Stimulated activated CD4-positive, alpha-beta T cell treated with anti-CD3 and anti-CD28 coated beads, Interleukin-12 subunit alpha, Interleukin-12 subunit beta, amount 100 ng/mL, for 4 hours (primary cell): ENCODE measurements around the gene PRND.
"Not testable (repeated sequence)": the region's sequence is repeated elsewhere in the genome, so short reads cannot be mapped to it uniquely, and the experiment has no call there.

Experiments used
- DNase-seq: peaks from one replicate; pipeline ENCODE4 v3.0.0-alpha.2; 2020

Gene PRND

GRCh38 chr20:4709261-4710105 is 12.2 kb upstream of the PRND start:
- DNase-seq, result no peak

DNA sequence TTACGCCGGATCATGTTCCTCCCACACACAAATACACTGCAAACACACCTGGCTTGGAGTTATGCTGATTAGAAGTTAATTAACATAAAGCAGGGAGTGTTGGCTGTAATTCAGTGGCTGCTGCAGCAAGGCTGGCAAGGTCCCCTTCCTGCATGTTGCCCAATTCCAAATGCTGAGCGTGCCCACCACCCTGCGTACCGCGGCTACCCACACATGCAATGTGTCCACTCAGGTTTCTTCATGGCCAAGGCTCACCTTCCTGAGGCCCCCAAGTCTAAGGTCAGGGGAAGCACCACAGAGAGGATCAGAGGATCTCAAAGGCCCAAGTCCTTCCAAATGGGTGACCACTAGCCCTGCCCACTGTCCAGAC is 11.6 kb upstream of the PRND start:
- no peak for DNase-seq

DNA sequence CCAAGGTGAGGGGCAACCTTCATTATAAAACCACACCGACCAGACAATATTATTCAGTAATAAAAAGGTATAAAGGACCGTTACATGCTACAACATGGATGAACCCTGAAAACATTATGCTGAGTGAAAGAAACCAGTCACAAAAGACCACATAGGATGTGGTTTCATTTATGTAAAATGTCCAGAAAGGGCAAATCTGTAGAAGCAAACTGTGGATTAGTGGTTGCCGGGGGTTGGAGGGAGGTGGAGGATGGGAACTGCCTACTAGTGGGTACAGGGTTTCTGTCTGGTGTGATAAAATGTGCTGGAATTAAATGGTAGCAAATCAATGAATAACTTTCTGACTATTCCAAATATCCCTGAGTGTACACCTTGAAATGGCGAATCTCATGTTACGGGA is 10.2 kb upstream of the PRND start:
- no peak for DNase-seq

GRCh38 chr20:4713401-4713800 is 8.3 kb upstream of the PRND start:
- no peak for DNase-seq

- no peak for DNase-seq
These were observed 6.9 kb upstream of the PRND start for GRCh38 chr20:4714818-4715217.

- DNase-seq, result no peak
These were observed 3.7 kb upstream of the PRND start for GRCh38 chr20:4717816-4718570.

GRCh38 chr20:4719190-4719589 is 2.5 kb upstream of the PRND start:
- no peak for DNase-seq

DNA sequence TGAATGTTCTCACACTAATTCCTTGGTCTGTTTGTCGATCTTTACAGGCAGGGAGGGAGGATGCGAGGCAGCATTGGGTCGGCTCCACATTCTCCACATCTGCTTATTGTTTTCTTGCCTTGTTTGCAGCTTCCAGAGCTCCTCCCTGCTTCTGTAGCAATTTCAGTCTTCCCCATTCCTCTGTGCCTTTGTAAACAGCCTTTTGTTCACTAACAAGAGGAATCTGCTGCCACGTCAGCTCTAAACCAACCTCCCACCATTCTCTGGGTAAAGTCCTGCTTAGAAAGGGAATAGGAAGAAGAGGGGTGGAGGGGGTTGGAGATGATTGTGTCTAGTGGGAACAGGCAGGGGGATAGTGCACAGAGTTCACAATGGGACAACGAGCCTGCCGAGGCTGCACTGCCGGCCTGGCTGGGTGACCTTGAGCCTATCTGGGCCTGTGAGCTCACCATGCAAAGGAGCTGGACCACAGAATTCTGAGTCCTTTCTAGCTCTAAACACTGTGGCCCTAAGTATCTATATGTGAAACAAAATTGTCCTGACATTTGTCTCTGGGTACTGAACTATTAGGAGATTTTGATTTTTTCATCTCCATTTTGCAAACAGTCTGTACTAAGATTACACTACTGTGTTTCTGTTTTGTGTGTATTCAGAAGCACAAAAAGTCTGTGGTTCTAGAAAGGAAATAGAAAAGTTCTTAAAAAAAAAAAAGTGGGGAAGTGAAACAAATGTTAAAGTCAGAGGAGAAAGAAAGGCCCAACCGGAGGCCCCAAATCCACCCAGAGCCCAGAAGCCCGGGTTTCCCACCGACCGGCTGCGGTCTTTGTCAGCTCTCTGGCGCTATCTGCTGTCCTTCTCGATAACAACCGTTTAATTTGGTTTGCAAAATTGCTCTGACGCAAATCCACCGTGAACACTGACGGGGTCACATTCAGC is 1.4 kb upstream of the PRND start:
- peak; percentile 61 for DNase-seq

DNA sequence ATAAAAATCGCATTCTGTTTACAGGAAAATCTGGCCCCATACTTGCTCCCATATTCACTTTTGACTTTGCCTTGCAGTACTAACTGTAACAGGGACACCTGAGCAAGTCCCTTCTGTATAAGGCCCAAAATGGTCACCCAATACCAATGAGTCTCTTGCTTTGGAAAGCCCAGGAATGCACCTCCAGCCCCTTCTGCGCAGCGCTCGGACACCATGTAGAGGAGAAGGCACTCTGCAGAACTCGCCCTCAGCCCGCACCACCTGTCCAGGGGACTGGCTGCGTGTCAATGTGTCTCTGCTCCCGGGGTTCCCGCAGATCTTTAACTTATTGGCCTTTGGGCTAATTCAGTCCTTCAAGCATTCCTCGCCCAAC is 746 bp upstream of the PRND start:
- DNase-seq, result no peak

DNA sequence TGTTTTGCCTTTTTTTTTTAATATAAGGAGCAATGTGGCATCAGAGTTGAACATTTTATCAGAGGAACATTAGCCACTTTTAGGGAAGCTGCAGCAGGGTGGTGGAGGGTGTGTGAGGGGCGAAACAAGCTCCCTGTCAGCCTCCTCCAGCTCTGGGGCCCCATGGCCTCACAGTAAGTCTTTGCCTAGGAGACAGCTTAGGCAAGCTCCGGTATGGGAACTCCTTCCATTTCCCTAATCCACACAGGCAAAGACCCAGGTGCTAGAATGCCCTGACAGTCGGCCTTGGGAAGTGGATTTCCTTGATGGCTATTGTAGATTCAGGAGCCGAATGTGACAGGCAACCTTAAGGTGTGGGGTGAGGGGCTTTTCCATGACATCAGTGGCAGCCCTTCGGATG is 862 bp downstream of the PRND start:
- no peak for DNase-seq

GRCh38 chr20:4722993-4723392 is 1.3 kb downstream of the PRND start:
- no peak for DNase-seq

GRCh38 chr20:4723553-4723952 is 1.8 kb downstream of the PRND start:
- not testable (repeated sequence) for DNase-seq

GRCh38 chr20:4724459-4725262 is 3.0 kb downstream of the PRND start:
- DNase-seq, result no peak

- DNase-seq, result no peak
These were observed 3.5 kb downstream of the PRND start for GRCh38 chr20:4725263-4725550.

DNA sequence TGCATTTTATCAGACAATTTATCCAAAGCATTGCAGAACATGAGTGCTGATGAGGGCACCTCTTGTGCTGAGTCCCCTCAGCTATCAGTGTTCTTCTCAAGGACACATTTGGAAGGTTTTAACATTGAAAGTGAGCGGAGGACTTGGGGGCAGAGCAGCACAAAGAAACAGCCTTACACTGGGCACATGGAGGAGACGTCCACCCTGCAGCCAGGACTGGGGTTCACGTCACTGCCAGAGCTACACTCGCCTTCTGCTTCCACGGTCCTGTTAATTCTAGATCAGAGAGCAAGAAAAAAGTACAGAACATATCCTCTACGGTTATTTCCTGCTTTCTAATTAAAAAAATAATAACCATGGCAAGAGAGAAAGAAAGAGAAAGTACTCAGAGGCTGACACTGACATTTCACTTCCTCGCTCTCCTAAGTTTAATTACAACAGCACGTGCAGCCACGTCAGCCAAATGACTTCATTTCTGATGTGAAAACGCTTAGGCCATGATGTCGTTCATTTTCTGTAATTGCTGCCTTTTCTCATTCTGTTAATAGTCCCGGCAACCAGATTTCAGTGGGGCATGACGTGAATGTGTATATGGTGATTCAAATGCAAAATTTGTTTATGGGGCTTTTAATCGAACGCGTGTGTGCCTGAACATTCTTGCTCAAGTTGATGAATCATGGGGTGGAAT is 5.1 kb downstream of the PRND start:
- DNase-seq, result peak; percentile 21

DNA sequence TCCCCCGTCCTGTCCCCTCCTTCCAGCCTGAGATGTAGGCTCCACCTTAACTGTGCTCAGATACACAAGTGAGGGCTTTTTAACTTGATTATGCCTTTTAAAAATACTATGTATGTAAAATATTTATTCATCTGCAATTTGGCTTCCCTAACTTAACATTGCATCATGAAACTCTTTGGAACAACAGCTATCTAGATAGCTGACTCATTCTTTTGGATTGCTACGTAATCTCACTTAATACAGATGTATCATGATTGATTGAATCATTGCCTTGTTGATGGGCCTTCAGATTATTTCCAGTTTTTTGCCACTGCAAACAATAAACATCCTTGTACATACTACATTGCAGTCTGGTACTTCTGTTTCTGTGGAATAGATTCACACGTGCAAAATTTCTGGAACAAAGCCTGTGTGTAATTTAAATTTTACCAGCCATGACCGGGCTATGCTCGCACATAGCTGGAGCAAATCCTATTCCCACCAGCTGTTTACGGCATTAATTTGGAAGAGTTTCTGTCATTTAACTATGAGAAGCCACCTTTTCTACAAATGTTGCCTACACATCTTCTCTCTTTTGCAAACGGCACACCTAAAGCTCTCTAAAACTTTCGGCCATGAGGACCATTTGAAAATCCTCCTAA is 6.5 kb downstream of the PRND start:
- no peak for DNase-seq

GRCh38 chr20:4729265-4729664 is 7.6 kb downstream of the PRND start:
- no peak for DNase-seq

GRCh38 chr20:4730780-4731179 is 9.1 kb downstream of the PRND start:
- no peak for DNase-seq

GRCh38 chr20:4736875-4737274 is 15.2 kb downstream of the PRND start:
- no peak for DNase-seq

DNA sequence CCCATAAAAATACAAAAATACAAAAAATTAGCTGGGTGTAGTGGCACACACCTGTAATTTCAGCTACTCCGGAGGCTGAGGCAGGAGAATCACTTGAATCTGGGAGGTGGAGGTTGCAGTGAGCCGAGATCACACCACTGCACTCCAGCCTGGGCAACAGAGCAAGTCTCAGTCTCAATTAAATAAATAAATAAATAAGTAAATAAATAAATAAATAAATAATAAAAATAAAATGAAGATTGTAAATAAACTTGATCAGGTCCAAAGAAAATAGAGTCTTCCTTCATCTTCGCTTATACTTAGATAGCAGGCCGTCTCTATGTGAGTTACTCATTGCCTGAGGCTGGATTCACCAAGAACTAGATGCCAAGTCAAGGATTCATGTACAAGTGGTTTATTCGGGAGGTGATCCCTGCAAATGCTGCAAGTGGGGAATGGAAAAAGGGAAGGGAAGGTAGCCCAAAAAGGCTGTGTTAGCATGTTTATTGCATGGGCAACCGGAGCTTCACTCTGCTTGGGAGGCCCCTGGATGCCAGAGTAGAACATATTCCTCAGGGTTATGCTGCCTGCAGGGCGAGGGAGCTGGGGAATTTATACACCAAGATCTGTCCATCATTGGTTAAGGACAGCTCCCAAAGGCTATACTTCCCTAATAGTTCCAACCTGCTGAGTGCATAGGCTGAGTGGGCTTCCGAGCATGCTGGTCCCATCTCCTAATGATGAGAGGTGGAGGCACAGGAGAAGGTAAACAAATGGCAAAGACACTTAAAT is 16.3 kb downstream of the PRND start:
- no peak for DNase-seq
